Measurements from ENCODE around the gene APOC4. TPM values are rescaled to one million over a fixed set of nuclear protein-coding genes. Genes with fewer than 3 reads are reported as not detected.

The APOC4 gene
- total RNA-seq, 1 experiment from 2014 or later = not detected

DNA sequence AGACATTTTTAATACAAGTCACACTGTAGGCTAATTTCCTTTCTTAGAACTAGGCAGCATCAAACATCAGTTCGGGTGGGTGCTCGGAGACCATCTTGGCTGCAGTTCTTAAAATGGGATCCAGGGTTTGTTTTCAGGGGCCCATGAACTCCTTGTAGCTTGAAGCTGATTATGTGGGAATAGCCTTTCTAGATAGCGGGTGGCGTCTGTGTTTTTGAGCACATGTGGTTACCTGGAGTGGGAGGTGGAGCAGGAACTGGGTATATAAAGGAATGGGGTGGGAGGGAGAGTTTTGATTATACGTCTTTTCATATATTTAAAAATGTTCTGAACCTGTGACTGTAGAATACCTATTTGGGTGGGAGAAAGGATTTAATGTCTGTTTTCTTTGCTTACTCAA lies 26.1 kb downstream of the APOC4 start:
- Histone ChIP-seq H3K4me1 (ENCODE audit: control insufficient read depth in 1 of 2, insufficient read depth in 2 of 2, low read length in 2 of 2) (no peaks in the 10 kb centered on the region), H3K4me3 (replicated peaks in 1 of 2; ENCODE audit: low read depth in 1 of 2, low read length in 2 of 2) (no peak overlapping the region), H3K4me2 (ENCODE audit: low read length) (no peak overlapping the region), H3K9me2 (ENCODE audit: insufficient read depth) (no peaks in the 10 kb centered on the region), H3K36me3 (ENCODE audit: control insufficient read depth in 1 of 2, insufficient read depth in 2 of 2, low read length in 2 of 2) (peaks cover 9 to 19% of the 10 kb centered on the region in 2 experiments; a peak in 3 of 4 replicates), H3K9ac (ENCODE audit: low read length) (no peak overlapping the region), H3K27ac (ENCODE audit: low read depth, low read length) (no peak overlapping the region), H3K79me2 (ENCODE audit: insufficient read depth, low read length) (0 out of 2 replicates have a peak, but pooled peaks cover 7% of the 10 kb centered on the region), H2AFZ (ENCODE audit: low read depth, low read length, poor library complexity, severe bottlenecking) (no peak overlapping the region), H4K20me1 (ENCODE audit: insufficient read depth) (no peaks in the 10 kb centered on the region), H3K9me3 (ENCODE audit: control insufficient read depth in 1 of 2, insufficient read depth in 1 of 2, low read depth in 1 of 2, low read length in 2 of 2) (no peaks in the 10 kb centered on the region), H3K27me3 (ENCODE audit: insufficient read depth, low read length) (no peaks in the 10 kb centered on the region)
- RAD21 ChIA-PET (ENCODE audit: low non-redundant PET in 1 of 2, low total read pairs in 2 of 2, uncharacterized antibody in 2 of 2, unreplicated experiment in 2 of 2) = no interaction called here
- DNase-seq (ENCODE audit: low read depth, low spot score) = no peak
- POLR2A ChIA-PET = no interaction called here
- CTCF ChIA-PET = no interaction called here
- ATAC-seq = no peak
- no TSS peak for BruUV-seq (replicated peaks)
- TF ChIP-seq, protein P1, sequence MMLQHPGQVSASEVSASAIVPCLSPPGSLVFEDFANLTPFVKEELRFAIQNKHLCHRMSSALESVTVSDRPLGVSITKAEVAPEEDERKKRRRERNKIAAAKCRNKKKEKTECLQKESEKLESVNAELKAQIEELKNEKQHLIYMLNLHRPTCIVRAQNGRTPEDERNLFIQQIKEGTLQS (IDR thresholded peaks at IDR 0.05) = no peak
- TF ChIP-seq TCF7L2 (IDR thresholded peaks at IDR 0.05; ENCODE audit: borderline replicate concordance, extremely low read depth, insufficient read depth, insufficient read length) (no peak), JUND (IDR thresholded peaks at IDR 0.05) (no peak), EGR1 (IDR thresholded peaks at IDR 0.05; ENCODE audit: low read depth) (no peak), ZFX (IDR thresholded peaks at IDR 0.05) (no peak), SRF (IDR thresholded peaks at IDR 0.05; ENCODE audit: low read depth) (no peak), FOSL1 (IDR thresholded peaks at IDR 0.05; ENCODE audit: low read depth) (no peak), EZH2phosphoT487 (IDR thresholded peaks at IDR 0.05; ENCODE audit: borderline replicate concordance) (no peak), ELF1 (IDR thresholded peaks at IDR 0.05; ENCODE audit: borderline replicate concordance, low read depth) (no peak), EZH2 (IDR thresholded peaks at IDR 0.05) (no peak), POLR2A (IDR thresholded peaks at IDR 0.05; ENCODE audit: borderline replicate concordance, extremely low read depth, insufficient read depth, insufficient read length) (no peak), POLR2AphosphoS5 (IDR thresholded peaks at IDR 0.05; ENCODE audit: low read depth, low read length) (no peak), YY1 (IDR thresholded peaks at IDR 0.05; ENCODE audit: extremely low read depth, insufficient replicate concordance, low read depth, low read length) (no peak), CBX3 (IDR thresholded peaks at IDR 0.05; ENCODE audit: low read depth) (no peak), ZNF274 (IDR thresholded peaks at IDR 0.05; ENCODE audit: low read depth, low read length) (no peak)
- TF ChIP-seq, protein P2, sequence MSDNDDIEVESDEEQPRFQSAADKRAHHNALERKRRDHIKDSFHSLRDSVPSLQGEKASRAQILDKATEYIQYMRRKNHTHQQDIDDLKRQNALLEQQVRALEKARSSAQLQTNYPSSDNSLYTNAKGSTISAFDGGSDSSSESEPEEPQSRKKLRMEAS (IDR thresholded peaks at IDR 0.05) = no peak
- TF ChIP-seq, protein P3, sequence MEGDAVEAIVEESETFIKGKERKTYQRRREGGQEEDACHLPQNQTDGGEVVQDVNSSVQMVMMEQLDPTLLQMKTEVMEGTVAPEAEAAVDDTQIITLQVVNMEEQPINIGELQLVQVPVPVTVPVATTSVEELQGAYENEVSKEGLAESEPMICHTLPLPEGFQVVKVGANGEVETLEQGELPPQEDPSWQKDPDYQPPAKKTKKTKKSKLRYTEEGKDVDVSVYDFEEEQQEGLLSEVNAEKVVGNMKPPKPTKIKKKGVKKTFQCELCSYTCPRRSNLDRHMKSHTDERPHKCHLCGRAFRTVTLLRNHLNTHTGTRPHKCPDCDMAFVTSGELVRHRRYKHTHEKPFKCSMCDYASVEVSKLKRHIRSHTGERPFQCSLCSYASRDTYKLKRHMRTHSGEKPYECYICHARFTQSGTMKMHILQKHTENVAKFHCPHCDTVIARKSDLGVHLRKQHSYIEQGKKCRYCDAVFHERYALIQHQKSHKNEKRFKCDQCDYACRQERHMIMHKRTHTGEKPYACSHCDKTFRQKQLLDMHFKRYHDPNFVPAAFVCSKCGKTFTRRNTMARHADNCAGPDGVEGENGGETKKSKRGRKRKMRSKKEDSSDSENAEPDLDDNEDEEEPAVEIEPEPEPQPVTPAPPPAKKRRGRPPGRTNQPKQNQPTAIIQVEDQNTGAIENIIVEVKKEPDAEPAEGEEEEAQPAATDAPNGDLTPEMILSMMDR (IDR thresholded peaks at IDR 0.05 in 2 of 3, conservative IDR thresholded peaks at IDR 0.05 in 1 of 3; ENCODE audit: borderline replicate concordance in 1 of 3, insufficient read depth in 1 of 3, low read depth in 2 of 3, low read length in 2 of 3) = no peak
- TF ChIP-seq, protein P4, sequence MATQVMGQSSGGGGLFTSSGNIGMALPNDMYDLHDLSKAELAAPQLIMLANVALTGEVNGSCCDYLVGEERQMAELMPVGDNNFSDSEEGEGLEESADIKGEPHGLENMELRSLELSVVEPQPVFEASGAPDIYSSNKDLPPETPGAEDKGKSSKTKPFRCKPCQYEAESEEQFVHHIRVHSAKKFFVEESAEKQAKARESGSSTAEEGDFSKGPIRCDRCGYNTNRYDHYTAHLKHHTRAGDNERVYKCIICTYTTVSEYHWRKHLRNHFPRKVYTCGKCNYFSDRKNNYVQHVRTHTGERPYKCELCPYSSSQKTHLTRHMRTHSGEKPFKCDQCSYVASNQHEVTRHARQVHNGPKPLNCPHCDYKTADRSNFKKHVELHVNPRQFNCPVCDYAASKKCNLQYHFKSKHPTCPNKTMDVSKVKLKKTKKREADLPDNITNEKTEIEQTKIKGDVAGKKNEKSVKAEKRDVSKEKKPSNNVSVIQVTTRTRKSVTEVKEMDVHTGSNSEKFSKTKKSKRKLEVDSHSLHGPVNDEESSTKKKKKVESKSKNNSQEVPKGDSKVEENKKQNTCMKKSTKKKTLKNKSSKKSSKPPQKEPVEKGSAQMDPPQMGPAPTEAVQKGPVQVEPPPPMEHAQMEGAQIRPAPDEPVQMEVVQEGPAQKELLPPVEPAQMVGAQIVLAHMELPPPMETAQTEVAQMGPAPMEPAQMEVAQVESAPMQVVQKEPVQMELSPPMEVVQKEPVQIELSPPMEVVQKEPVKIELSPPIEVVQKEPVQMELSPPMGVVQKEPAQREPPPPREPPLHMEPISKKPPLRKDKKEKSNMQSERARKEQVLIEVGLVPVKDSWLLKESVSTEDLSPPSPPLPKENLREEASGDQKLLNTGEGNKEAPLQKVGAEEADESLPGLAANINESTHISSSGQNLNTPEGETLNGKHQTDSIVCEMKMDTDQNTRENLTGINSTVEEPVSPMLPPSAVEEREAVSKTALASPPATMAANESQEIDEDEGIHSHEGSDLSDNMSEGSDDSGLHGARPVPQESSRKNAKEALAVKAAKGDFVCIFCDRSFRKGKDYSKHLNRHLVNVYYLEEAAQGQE (IDR thresholded peaks at IDR 0.05; ENCODE audit: low read depth) = no peak
- TF ChIP-seq, protein P5, sequence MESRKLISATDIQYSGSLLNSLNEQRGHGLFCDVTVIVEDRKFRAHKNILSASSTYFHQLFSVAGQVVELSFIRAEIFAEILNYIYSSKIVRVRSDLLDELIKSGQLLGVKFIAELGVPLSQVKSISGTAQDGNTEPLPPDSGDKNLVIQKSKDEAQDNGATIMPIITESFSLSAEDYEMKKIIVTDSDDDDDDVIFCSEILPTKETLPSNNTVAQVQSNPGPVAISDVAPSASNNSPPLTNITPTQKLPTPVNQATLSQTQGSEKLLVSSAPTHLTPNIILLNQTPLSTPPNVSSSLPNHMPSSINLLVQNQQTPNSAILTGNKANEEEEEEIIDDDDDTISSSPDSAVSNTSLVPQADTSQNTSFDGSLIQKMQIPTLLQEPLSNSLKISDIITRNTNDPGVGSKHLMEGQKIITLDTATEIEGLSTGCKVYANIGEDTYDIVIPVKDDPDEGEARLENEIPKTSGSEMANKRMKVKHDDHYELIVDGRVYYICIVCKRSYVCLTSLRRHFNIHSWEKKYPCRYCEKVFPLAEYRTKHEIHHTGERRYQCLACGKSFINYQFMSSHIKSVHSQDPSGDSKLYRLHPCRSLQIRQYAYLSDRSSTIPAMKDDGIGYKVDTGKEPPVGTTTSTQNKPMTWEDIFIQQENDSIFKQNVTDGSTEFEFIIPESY (IDR thresholded peaks at IDR 0.05; ENCODE audit: extremely low read depth, insufficient replicate concordance, low read length) = no peak
- intact Hi-C loops (cut with micrococcal nuclease) = no loop called here

All from HCT116 (cell line).